HG03045 (cell line): ENCODE measurements around the gene C4orf50.
"Not testable (repeated sequence)": the region's sequence is repeated elsewhere in the genome, so short reads cannot be mapped to it uniquely, and the experiment has no call there.

Source experiments
- ATAC-seq: cut with Tn5 transposase; IDR thresholded peaks from one replicate; pipeline ENCODE4 v1.9.1; 2021; ENCODE audit warnings: mild to moderate bottlenecking, moderate library complexity; ENCODE audit not compliant: unreplicated experiment

C4orf50 gene

GRCh38 chr4:5869966-5870619 is 148.1 kb downstream of the C4orf50 start:
- no peak for ATAC-seq

GRCh38 chr4:5867866-5868265 is 150.4 kb downstream of the C4orf50 start:
- ATAC-seq = no peak

- ATAC-seq = no peak
Measured at GRCh38 chr4:5866841-5867813, 151.1 kb downstream of the C4orf50 start.

- ATAC-seq = no peak
Measured at GRCh38 chr4:5865896-5866599, 152.2 kb downstream of the C4orf50 start.

GRCh38 chr4:5863461-5864113 is 154.6 kb downstream of the C4orf50 start:
- ATAC-seq = no peak

GRCh38 chr4:5858020-5858769 is 160.0 kb downstream of the C4orf50 start:
- ATAC-seq = no peak

- no peak for ATAC-seq
Measured at GRCh38 chr4:5857199-5857598, 161.0 kb downstream of the C4orf50 start.

- not testable (repeated sequence) for ATAC-seq
Measured at GRCh38 chr4:5856362-5856761, 161.9 kb downstream of the C4orf50 start.

- no peak for ATAC-seq
Measured at GRCh38 chr4:5854929-5855328, 163.3 kb downstream of the C4orf50 start.

GRCh38 chr4:5852523-5853202 is 165.6 kb downstream of the C4orf50 start:
- ATAC-seq = no peak

GRCh38 chr4:5851637-5852301 is 166.5 kb downstream of the C4orf50 start:
- ATAC-seq = no peak
